Epithelial cell of esophagus (primary cell): ENCODE measurements around the gene CCDC93.

Experiments
- DNase-seq: peaks from one replicate; pipeline ENCODE4 v3.0.0; 2010; ENCODE audit warnings: low read depth
- H3K4me3 ChIP-seq: 2 replicates; pipeline ENCODE4 v1.5.1; 2011; ENCODE audit warnings: mild to moderate bottlenecking, low read length, control low read depth
- TF ChIP-seq, protein P1 (sequence below): IDR thresholded peaks from 2 replicates; pipeline ENCODE4 v1.5.1; 2011; ENCODE audit warnings: low read depth, mild to moderate bottlenecking, low read length, control low read depth, inconsistent platforms; ENCODE audit not compliant: insufficient read depth; ENCODE audit errors: missing control alignments

Gene CCDC93

DNA sequence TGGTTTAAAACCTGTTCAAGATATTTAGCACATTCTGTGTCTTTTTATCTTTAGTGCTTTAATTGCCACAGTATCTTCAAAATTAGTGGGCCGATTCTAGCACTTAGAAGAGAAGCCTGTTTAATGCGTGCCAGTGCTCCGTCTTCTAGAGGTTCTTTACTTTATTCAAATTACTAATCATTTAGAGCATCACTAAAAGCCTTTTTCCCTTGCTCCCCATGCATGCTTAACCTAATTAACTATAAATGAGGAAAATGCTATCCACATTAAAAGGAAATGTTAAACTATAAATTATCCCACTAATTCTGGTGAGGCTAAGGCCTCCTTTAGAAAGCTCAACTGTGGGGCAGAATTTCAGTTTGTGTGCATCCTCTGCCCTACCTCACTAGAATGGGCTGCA lies 42.9 kb upstream of the CCDC93 start:
- DNase-seq: no peak
- no peak overlapping the region for H3K4me3 ChIP-seq
- TF ChIP-seq, protein P1, sequence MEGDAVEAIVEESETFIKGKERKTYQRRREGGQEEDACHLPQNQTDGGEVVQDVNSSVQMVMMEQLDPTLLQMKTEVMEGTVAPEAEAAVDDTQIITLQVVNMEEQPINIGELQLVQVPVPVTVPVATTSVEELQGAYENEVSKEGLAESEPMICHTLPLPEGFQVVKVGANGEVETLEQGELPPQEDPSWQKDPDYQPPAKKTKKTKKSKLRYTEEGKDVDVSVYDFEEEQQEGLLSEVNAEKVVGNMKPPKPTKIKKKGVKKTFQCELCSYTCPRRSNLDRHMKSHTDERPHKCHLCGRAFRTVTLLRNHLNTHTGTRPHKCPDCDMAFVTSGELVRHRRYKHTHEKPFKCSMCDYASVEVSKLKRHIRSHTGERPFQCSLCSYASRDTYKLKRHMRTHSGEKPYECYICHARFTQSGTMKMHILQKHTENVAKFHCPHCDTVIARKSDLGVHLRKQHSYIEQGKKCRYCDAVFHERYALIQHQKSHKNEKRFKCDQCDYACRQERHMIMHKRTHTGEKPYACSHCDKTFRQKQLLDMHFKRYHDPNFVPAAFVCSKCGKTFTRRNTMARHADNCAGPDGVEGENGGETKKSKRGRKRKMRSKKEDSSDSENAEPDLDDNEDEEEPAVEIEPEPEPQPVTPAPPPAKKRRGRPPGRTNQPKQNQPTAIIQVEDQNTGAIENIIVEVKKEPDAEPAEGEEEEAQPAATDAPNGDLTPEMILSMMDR: no peak

DNA sequence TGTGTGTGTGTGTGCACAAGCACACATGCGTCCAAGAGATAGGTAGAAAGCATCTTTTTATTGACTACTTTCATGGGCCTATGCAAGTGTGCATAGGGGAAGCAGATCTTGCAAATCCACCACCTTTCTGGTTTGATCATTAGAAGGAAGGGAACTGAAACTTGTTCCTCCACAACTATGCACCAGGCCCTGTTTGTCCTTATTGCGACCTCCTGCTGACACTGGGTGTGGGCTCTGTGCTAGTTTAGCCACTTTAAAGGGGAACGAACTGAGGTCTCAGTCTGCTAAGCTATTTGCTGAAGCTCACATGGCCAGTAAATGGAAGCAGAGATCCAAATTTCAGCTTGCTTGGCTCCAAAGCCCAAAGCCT lies 42.3 kb upstream of the CCDC93 start:
- no peak overlapping the region for H3K4me3 ChIP-seq
- TF ChIP-seq, protein P1: no peak
- DNase-seq: no peak

DNA sequence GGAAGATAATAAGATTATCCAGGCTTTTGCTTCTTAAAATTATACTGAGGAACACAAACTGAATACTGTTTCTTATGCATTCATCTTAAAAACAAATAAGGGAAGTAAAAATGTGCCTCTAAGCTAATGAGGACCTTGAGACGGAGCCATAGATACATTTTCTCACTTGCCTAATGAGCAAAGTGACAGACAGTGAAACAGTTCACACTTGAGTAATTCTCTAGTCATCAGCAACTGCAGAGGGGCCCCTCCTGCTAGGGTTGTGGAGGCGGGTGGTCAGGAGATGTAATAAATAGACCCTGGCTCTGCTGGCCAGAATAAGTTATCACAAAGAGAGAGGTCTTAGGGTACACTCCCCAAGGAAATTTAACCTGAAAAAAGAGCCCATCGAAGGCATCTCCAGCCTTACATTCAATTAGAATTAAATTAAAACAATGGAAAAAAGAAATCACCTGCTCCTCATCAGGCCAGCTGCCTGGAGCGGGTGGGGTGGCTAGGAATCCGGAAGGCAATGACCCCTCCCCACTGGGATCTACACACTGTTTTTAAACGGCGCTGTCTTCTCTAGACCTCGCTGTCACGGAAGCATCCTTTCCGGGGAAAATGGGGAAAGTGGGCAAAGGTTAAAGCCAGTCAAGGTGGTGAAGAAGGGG lies 41.8 kb upstream of the CCDC93 start:
- H3K4me3 ChIP-seq: no peak overlapping the region
- TF ChIP-seq, protein P1: no peak
- no peak for DNase-seq

DNA sequence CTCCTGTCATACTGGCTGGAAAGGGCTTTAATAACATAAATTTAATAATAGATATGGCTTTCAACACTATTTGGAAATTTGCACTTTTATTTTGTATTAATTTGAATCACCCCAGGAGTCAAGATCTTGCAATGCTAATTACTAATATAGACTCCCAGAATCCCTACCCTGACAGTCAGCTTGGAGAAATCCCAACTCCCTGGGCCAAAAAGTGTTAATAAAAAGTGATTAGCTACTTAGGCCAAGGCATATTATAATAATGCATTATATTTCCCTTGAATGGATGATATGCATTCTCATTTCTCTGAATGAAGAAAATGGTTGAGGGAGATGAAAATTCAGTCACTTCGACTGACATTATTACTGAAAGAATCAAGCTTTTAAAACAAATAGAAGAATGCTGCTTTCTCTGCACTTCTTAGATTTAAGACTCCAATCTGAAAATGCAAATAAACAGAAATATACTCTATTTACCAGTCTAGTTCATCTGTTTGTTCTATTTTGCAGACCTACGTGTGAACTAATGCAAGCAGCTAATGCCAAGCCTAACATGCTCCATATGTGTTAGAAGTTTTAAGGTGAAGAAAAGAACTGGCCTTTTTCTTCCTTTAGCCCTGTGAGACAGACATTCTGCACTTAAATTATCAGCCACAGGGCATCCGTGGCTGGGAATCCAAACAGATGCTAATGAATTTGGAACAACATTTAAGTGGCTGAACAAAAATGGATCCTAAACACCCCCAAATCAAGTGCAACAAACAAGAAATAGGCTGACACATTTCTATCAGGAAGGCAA lies 40.5 kb upstream of the CCDC93 start:
- no peak for DNase-seq
- no peak overlapping the region for H3K4me3 ChIP-seq
- TF ChIP-seq, protein P1: no peak

DNA sequence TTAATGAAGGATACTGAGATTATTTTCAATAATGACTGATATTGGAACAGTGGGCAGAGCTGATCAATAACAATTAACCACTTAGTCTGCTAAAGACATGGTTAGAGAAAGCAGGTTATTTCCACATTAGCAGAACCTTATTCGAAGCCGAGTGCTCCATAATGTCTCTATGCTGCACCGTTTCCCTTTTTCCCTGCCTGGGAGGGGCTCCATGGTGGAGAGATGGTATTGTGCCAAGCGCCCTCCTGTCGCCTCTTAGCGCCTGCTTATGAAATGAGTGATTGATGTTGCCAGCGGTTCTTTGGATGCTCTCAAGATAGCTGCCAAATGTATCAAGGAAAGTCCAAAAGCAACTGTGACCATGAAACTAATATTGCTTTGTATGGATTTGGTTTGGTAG lies 39.8 kb upstream of the CCDC93 start:
- TF ChIP-seq, protein P1: no peak
- no peak overlapping the region for H3K4me3 ChIP-seq
- no peak for DNase-seq

DNA sequence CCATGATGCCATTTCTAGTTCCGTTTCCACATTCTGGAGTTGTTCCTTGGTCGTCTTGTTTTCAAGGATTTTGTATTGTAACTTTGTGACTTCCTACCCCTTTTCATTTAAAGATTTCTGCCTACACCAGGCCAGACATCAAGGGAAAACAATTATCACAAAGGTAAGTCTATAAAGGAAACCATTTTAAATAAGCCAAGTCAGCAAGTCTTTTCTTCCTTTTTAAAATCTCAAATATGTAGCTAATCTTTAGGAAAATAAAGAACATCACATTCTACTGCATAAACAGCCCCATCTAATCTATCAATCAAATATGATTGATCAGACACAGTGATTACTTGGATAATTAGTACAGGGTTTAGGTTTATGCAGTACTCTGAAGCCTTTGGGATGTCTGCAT lies 38.6 kb upstream of the CCDC93 start:
- no peak for DNase-seq
- TF ChIP-seq, protein P1: no peak

More for the DNA sequence above, 38.6 kb upstream of the CCDC93 start:
- H3K4me3 ChIP-seq: no peak overlapping the region
